Measurements from ENCODE around the gene ARFGAP2.

ARFGAP2 gene

GRCh38 chr11:47166368-47166767, 10.3 kb downstream of the ARFGAP2 start:
- no peak for DNase-seq

- no peak for DNase-seq
Observed at GRCh38 chr11:47165253-47165840, 11.3 kb downstream of the ARFGAP2 start.

GRCh38 chr11:47164321-47164720, 12.4 kb downstream of the ARFGAP2 start:
- no peak for DNase-seq

- DNase-seq = no peak
Observed at GRCh38 chr11:47163898-47164297, 12.8 kb downstream of the ARFGAP2 start.

DNA sequence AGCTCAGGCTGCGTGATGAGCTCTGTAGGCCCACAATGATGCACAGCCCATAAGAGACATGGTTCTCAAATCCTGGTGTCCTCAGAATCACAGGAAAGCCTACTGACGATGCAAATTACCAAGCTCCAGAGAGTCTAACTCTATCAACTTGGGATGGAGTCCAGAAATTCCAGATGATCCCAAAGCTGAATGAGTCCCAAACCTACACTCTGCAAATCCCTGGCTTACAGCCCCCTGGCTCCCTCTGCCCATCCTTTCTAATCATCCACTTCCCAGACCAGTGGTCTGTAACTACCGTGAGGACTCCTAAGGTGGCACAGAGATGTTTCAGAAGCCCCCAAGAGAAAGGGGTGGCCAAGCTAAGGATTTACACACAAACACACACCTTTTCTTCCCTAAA, 13.5 kb downstream of the ARFGAP2 start:
- DNase-seq = no peak

GRCh38 chr11:47162426-47162825, 14.3 kb downstream of the ARFGAP2 start:
- DNase-seq = no peak

GRCh38 chr11:47161890-47162289, 14.8 kb downstream of the ARFGAP2 start:
- no peak for DNase-seq

DNA sequence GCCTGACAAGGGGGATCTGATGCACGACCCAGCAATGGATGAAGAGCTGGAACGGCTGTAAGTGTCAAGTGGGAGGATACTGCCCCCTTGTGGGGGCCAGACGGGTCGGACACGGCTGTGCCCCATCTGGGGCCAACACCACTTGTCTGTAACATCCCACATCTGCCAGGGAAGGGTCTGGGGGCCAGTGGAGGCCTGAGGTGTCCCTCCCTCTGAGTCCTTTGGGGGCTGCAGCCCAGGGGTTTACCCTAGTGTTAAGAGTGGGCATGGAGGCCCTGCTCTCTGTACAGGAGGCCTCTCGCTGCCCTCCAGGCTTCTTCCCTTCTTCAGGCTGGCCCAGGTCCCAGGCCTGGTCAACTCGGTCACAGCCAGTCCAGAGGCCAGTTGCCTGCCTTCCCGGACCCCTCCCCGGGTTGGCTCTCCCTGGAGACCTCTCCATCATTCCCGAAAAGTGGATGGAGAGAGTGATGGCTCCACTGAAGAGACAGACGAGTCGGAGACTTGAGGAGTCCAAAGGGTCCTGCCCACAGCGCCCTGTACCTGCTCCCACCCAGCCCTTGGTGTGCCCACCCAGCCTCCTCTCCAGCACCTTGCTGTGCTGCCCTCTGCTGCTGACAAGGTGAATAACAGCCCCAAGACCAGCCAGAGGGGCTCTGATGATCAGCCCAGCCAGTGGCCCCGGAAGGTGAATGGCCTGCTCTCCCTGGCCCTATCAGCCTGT, 15.4 kb downstream of the ARFGAP2 start:
- DNase-seq = peak; percentile 27

DNA sequence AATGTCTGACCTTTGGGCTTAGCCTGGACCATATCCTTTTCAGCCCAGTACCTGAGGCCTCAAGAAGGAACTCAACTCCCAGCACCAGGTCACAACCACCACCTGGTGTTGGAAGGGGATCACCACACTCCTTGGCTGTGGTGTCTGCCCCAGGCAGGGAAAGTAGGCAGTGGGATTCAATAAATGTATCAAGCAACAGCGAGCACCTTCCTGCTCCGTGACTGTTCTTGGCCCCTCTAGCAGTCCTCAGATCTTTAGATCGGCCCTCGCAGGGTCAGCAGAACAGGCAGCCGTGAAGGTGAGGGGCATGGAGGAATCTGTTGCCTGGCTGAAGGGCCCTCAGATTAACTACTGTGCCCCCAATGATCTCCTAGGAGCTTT, 15.9 kb downstream of the ARFGAP2 start:
- no peak for DNase-seq

DNA sequence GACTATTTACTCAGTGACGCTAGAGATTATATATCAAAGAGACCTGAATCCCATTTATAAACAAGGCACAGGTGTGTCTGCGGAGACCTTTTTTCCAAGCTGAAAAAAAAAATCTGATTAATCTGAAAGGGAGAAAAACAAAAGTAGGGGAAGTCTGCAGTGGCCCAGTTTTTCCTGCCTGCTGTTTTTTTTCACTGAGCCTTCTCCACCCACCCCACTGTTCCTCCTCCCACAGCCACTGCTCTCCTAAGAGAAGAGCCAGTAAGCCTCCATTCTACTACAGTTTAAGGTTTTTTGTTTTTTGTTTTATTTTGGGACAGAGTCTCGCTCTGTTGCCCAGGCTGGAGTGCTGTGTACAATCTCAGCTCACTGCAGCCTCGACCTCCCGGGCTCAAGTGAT, 18.4 kb downstream of the ARFGAP2 start:
- DNase-seq = no peak

DNA sequence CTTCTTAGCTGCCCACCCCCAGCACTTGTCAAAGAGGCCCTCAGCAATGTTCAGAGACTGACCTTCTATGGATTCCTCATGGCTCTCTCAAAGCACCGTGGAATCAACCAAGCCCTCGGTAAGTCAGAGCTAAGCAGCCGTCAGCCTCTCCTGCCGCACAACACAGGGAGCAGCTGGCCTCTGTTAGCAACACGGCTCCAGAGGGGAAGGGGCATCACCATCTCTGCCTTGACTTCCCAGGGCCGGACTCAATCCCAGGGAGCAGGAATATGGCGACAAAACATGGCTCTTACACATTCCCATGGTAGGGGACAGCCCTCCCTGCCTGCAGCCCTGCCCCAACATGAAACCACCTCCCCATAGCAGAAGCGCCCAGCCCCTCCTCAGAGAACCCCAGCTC, 18.9 kb downstream of the ARFGAP2 start:
- DNase-seq = no peak

GRCh38 chr11:47156951-47157350, 19.7 kb downstream of the ARFGAP2 start:
- DNase-seq = no peak

DNA sequence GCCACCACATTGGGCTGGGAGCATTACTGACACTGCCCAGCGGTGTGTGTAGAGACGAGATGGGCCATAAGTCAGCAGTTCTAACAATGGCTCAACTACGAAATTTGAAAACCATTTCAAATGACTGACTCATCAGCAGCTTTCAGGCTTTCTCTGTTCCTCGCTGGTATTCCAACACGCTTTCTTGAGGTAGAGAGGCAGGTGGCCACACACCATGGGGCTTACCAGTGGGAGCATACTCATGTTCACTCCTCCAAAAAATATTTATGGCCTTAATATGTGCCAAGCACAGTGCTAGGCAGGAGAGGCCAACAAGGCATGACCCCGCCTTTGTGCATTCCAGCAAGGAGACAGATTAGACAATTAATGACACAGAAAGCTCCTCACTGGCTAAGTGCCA, 20.3 kb downstream of the ARFGAP2 start:
- no peak for DNase-seq

DNA sequence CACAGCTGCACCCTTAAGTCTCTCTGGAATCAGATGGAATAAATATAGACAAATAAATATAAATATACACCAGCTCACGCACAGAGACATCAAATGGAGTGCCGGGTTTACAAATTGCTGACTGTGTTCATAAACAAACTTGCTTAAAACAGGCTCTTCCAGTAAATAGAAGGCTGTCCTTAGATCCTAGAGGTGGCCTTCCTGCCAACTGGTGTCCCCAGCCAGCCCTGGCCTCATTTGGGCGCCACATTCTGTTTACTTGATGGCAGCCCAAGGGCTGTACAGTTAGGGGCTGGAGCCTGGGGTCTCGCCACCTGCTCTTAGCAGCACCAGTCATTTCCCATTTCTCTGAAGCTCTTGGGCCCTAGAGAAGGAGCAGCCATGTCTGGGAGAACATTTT, 20.8 kb downstream of the ARFGAP2 start:
- no peak for DNase-seq

GRCh38 chr11:47154616-47155570, 21.8 kb downstream of the ARFGAP2 start:
- peak; percentile 13 for DNase-seq

- DNase-seq = peak; percentile 21
Observed at GRCh38 chr11:47152953-47153950, 23.4 kb downstream of the ARFGAP2 start.

GRCh38 chr11:47152126-47152952, 24.3 kb downstream of the ARFGAP2 start:
- no peak for DNase-seq

DNA sequence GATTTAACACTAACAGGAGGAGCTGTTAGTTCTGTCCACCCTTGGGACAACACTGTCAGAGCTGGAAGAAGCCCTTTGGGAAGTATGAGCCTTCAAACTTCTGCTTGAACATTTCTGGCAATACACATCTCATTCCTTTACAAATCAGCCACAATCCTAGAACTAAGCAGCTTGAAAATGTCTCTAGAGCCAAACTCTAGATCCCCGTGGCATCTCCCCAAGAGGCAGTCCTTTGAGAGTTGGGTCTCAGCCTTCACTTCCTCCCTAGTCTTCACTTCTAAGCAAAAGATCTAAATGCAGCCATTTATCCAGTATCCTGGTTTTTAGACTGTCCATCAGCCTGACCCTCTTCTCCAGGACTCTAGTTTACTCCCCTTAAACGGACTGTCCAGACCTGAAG, 26.9 kb downstream of the ARFGAP2 start:
- DNase-seq = no peak

GRCh38 chr11:47148903-47149531, 27.7 kb downstream of the ARFGAP2 start:
- DNase-seq = no peak

DNA sequence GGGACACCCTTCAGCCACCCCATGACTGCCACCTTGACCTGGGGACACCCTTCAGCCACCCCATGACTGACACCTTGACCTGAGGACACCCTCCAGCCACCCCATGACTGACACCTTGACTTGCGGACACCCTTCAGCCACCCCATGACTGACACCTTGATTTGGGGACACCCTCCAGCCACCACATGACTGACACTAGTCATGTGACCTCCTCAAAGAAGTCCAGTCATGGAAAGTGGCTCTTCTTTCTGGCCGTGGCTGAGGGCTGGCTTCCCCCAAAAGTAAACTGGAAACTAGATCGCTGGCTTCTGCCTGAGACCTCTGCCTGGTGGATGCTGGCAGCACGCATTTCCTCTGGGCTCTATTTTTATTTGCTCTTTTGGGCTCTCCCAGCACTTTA, 28.4 kb downstream of the ARFGAP2 start:
- DNase-seq = no peak

- no peak for DNase-seq
Observed at GRCh38 chr11:47147681-47148080, 29.0 kb downstream of the ARFGAP2 start.
